Erythroblast (primary cell): Measurements from ENCODE around the gene NPLOC4.

ENCODE experiments used
- GATA1 ChIP-seq: IDR thresholded peaks from 2 replicates; pipeline ENCODE4 v1.6.1; 2011; ENCODE audit warnings: low read depth, mild to moderate bottlenecking, control low read depth, low read length, moderate library complexity
- POLR2A ChIP-seq: IDR thresholded peaks from 2 replicates; pipeline ENCODE4 v1.6.1; 2011; ENCODE audit warnings: mild to moderate bottlenecking, low read length

GRCh38 chr17:81561494-81561885 is 75.4 kb downstream of the NPLOC4 start:
- TF ChIP-seq POLR2A (no peak), GATA1 (no peak)
